ENCODE results near the gene XPNPEP1. TPM values are rescaled to one million over a fixed set of nuclear protein-coding genes. Genes with fewer than 3 reads are reported as not detected.

The XPNPEP1 gene
- total RNA-seq, 8 experiments from 2014 or later, result 51.0 to 121 (median 86.3) TPM

DNA sequence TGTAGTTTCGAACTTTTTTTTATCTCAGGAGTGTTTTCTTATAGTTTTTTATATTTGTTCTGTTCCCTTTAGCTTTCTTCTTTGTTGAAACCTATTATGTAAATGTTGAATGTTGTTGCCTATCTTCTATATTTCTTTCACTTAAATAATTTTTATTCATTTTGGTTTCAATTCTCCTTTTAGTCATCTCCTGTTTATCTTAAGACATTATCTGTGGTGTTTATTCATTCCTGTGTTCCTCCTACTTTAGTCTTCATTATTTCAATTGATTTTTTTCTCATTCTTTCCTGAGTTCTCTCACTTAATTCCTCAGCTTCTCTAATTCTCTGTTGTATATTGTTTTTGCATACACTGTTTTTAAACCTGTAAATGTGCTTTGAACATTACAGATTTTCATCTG, 64.1 kb downstream of the XPNPEP1 start:
- Histone ChIP-seq H3K27ac (no peak overlapping the region), H3K4me1 (replicated peaks in 1 of 2) (peaks cover 0 to 6% of the 10 kb centered on the region in 2 donors), H3K4me3 (no peak overlapping the region)
- WGBS, 10 experiments, result 60 to 100% (median 100%) methylated on average over 1 of the region's 1 CpG; no CpG with 5 or more reads in 1 of the 10 experiments
- in situ Hi-C loops (cut with MboI; ENCODE audit: low pct_unique_long_range_greater_than_20kb in 2 of 9, low sequenced_read_pairs in 9 of 9, unreplicated experiment in 9 of 9), result no loop called here
- ATAC-seq (replicated peaks in 6 of 8), result no peak

DNA sequence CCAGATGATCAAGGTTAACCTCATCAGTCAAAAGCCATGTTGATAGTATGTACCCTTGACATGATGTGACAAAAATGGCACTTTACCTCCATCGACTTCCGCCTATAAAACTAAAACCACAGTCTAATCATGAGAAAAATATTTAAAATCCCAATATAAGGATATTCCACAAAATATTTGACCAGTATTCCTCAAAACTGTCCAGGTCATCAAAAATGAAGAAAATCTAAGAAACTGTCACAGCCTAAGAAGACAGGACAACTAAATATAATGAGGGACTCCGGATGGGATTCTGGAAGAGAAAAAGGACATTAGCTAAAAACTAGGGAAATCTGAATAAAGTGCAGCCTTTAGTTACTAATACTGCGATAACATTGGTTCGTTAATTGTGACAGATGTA, 67.6 kb downstream of the XPNPEP1 start:
- no peak for ATAC-seq (replicated peaks in 6 of 8)
- 54 to 100% (median 90%) methylated on average over 3 to 5 of the region's 5 CpGs for WGBS, 10 experiments
- Histone ChIP-seq H3K4me3 (no peak overlapping the region), H3K4me1 (replicated peaks in 1 of 2) (peaks cover 0 to 3% of the 10 kb centered on the region in 2 donors), H3K27ac (no peak overlapping the region)
- in situ Hi-C loops (cut with MboI; ENCODE audit: low pct_unique_long_range_greater_than_20kb in 2 of 9, low sequenced_read_pairs in 9 of 9, unreplicated experiment in 9 of 9), result no loop called here

DNA sequence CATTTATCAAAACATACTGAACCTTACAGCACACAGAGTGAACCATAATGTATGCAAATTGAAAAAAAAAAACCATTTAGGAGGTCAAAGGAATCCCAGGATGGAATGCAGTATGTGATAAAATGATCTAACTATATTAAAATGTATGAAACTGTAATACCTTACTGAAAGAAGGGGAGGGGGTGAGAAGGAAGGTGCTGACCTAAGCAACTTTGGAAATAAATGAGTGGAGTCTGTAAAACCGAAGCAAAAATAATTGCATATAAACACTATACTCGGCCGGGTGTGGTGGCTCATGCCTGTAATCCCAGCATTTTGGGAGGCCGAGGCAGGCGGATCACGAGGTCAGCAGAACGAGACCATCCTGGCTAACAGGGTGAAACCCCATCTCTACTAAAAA, 69.4 kb downstream of the XPNPEP1 start:
- 59 to 100% (median 91%) methylated on average over 1 to 7 of the region's 7 CpGs; no CpG with 5 or more reads in 2 of the 10 experiments for WGBS, 10 experiments
- in situ Hi-C loops (cut with MboI; ENCODE audit: low pct_unique_long_range_greater_than_20kb in 2 of 9, low sequenced_read_pairs in 9 of 9, unreplicated experiment in 9 of 9), result no loop called here
- Histone ChIP-seq H3K4me3 (no peak overlapping the region), H3K27ac (no peak overlapping the region), H3K4me1 (replicated peaks in 1 of 2) (peaks cover 0 to 3% of the 10 kb centered on the region in 2 donors)
- peak in 2 of 8 experiments; percentile 21 to 34 for ATAC-seq (replicated peaks in 6 of 8)

DNA sequence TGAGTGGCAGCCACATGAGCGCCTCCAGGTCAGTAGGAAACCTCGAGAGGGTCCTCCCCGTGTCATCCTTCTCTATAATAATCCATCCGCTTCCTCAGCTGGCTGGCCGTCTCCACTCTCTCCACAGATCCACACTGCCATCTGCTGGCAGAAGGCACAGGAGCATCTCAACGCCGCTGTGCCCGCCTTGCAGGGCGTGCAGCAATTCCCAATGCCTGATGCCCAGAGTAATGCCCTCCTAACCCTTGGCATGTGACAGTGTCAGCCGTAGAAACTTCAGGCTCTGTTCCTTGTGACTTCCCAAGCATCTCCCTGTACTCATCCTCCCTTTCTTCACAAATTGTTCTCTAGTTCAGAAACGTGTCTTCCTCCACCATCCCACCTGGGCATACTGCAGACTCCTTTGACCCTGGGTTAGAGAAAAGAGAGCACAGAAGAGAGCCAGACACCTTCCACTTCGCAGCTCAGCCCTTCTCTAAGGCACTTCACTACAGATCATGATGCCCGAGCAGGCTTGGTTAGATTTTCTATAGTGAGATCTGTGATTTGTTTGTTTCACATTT, 70.8 kb downstream of the XPNPEP1 start:
- H3K4me3 ChIP-seq, result no peak overlapping the region
- ATAC-seq (replicated peaks in 6 of 8), result peak; percentile 94 to 99 (median 96)
- in situ Hi-C loops (cut with MboI; ENCODE audit: low pct_unique_long_range_greater_than_20kb in 2 of 9, low sequenced_read_pairs in 9 of 9, unreplicated experiment in 9 of 9), result no loop called here
- peaks cover 0 to 3% of the 10 kb centered on the region in 2 donors for H3K4me1 ChIP-seq (replicated peaks in 1 of 2)
- 0 to 44% (median 22%) methylated on average over 1 to 11 of the region's 13 CpGs; no CpG with 5 or more reads in 2 of the 10 experiments for WGBS, 10 experiments
- H3K27ac ChIP-seq, result no peak overlapping the region

DNA sequence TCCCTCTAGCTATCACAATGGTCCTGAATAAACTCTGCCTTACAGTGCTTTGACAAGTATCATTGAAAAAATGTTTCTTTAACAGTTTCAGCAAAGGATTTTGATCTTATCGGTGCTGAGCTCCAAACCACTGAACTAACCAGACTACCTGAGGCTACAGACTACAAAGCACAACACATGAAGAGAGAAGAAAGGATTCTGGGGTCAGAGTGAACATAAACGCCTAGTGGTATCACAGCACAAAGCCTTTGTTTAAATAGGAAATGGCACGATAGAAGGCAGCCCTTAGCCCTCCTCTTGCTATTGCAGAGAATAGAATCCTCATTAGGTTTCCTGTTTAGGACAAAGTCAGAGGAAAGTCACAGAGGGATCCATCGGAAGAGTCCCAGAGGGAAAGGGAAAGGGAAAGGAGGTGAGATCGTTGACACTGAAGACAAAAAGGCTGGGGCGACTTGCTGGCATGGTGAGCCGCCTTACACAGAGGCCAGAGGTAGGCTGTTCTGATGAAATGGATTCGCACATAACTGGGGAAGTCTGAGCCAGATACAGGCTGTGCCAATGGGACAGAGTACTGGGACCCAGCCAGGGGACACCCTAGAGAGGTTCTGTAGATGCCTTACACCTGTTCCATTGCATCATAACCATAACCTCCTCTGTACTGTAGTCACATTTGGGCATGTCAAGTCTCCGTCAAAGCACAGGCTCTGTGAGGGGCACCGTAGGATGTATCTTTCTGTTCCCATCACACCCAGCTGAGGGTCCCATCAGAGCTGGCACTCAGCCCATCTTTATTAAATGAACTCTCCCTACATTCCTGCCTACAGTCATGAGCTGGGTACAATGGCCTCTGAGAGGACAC, 71.5 kb downstream of the XPNPEP1 start:
- Histone ChIP-seq H3K4me1 (replicated peaks in 1 of 2) (peaks cover 0 to 3% of the 10 kb centered on the region in 2 donors), H3K27ac (no peak overlapping the region), H3K4me3 (no peak overlapping the region)
- 50 to 100% (median 87%) methylated on average over 1 to 8 of the region's 10 CpGs; no CpG with 5 or more reads in 1 of the 10 experiments for WGBS, 10 experiments
- ATAC-seq (replicated peaks in 6 of 8), result peak in 6 of 8 experiments; percentile 15 to 50 (median 42)
- in situ Hi-C loops (cut with MboI; ENCODE audit: low pct_unique_long_range_greater_than_20kb in 2 of 9, low sequenced_read_pairs in 9 of 9, unreplicated experiment in 9 of 9), result no loop called here

DNA sequence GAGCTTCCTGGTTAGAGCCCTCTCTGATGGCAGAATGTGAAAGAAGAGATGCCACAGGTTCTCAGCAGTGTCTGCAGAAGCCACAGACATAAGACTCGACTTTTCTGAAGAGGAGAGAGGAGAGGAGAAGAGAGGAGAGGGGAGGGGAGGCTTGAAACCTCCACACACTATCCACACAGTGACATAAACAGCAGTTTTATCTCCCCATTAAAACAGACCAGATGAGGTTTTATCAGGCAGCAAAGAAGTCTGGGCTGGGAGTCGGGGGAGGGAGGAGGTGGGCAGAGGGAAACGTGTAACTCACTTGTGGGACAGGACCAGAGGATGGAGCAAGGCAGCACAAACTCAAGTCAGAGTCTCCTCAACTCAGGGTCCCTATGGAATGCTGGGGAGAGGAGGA, 76.5 kb downstream of the XPNPEP1 start:
- no peak for ATAC-seq (replicated peaks in 6 of 8)
- H3K4me3 ChIP-seq, result no peak overlapping the region
- WGBS, 10 experiments, result 0 to 67% (median 38%) methylated on average over 1 to 3 of the region's 3 CpGs; no CpG with 5 or more reads in 5 of the 10 experiments
- in situ Hi-C loops (cut with MboI; ENCODE audit: low pct_unique_long_range_greater_than_20kb in 2 of 9, low sequenced_read_pairs in 9 of 9, unreplicated experiment in 9 of 9), result no loop called here
- no peaks in the 10 kb centered on the region for H3K4me1 ChIP-seq (replicated peaks in 1 of 2)
- H3K27ac ChIP-seq, result no peak overlapping the region

DNA sequence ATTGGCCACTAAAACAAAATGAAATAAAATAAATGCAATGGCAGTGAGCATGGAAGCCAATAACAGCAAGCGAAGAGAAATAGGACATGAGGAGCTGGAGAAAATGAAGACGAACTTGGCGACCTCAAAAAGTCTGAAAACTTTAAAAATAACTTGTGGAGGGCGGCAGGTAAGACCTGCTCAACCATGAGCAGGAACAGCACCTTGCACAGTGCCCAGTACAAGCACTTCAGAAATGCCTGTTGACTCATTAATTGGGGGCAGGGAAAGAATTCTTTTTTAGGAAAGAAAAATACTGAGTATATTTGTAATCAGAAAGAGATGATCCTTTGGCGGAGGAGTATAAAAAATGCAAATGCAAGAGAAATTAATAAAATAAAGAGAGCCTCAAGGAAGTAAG, 78.0 kb downstream of the XPNPEP1 start:
- Histone ChIP-seq H3K4me1 (replicated peaks in 1 of 2) (no peaks in the 10 kb centered on the region), H3K27ac (no peak overlapping the region), H3K4me3 (no peak overlapping the region)
- ATAC-seq (replicated peaks in 6 of 8), result no peak
- in situ Hi-C loops (cut with MboI; ENCODE audit: low pct_unique_long_range_greater_than_20kb in 2 of 9, low sequenced_read_pairs in 9 of 9, unreplicated experiment in 9 of 9), result no loop called here
- WGBS, 10 experiments, result 38 to 98% (median 88%) methylated on average over 2 to 5 of the region's 5 CpGs

DNA sequence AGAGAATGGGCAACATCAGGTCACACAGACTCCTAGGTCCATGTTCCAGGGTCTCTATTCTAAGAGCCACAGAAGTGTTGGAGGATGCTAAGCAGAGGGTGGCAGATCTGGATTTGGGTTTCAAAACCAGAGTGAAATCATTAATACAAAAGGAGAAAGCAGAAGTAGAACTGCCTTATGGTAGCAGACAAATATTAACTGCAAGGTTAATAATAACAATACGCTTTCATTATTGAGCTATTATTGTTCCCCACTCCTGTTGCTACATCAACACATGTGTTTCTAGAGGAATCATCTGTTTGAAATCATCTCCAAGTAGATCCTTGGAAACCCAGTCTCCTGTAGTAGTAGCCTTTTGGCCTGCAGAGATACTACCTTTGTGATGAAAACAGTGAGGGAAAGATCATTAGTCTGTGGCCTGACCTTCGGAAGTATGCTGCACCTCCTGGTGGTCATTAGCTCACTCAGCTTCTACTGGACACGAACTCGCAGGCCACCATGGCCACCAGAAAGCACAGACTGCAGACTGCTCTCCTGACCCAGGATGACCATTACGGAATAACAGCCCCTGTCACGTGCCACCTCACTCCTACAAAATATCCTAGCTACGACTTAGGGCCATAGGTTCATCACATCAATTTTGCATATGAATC, 84.6 kb downstream of the XPNPEP1 start:
- ATAC-seq (replicated peaks in 6 of 8), result no peak
- Histone ChIP-seq H3K4me1 (replicated peaks in 1 of 2) (no peaks in the 10 kb centered on the region), H3K27ac (no peak overlapping the region), H3K4me3 (no peak overlapping the region)
- in situ Hi-C loops (cut with MboI; ENCODE audit: low pct_unique_long_range_greater_than_20kb in 2 of 9, low sequenced_read_pairs in 9 of 9, unreplicated experiment in 9 of 9), result no loop called here
- WGBS, 10 experiments, result 38 to 100% (median 74%) methylated on average over 1 to 6 of the region's 7 CpGs; no CpG with 5 or more reads in 3 of the 10 experiments

DNA sequence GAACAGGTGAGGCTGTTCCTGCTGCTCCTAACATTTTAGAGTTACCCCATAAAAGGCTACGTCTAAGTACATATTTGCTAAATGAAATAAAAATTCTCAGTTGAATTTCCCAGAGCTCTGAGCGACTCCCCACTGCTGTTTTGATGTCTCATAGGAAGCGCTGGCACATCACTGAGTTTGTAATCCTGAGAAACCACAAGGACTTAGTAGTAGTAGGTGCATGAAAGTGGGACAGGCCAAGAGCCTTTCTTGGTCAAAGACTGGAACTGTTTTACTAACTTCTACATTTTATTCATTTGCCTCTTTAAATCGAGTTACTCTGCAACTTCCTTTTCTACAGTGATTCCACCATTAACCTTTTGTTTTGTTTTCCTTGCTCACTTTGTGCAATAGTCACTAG, 85.9 kb downstream of the XPNPEP1 start:
- H3K27ac ChIP-seq, result no peak overlapping the region
- H3K4me3 ChIP-seq, result no peak overlapping the region
- 4 to 100% (median 70%) methylated on average over 1 to 4 of the region's 4 CpGs for WGBS, 10 experiments
- in situ Hi-C loops (cut with MboI; ENCODE audit: low pct_unique_long_range_greater_than_20kb in 2 of 9, low sequenced_read_pairs in 9 of 9, unreplicated experiment in 9 of 9), result no loop called here
- H3K4me1 ChIP-seq (replicated peaks in 1 of 2), result no peaks in the 10 kb centered on the region
- ATAC-seq (replicated peaks in 6 of 8), result no peak

DNA sequence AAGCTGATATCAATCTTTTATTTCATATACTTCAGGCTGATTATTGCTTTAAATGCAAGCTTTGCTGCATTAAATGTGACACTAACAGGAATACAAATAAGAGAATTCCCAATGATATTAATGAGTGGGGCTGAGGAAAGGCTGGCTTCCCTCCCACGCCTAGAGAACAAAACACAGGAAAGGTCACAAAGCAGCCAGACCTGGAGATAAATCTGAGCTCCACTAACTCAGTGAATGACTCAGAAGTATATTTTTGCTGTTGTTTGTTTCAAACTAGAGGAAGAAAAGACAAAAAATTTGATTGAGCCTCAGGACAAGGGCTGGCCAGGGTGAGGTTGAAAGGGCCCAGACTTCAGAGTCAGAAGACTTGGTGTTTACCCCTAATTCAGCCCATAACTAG, 88.1 kb downstream of the XPNPEP1 start:
- Histone ChIP-seq H3K4me1 (replicated peaks in 1 of 2) (no peaks in the 10 kb centered on the region), H3K27ac (no peak overlapping the region), H3K4me3 (no peak overlapping the region)
- 0 to 100% (median 60%) methylated on average over 1 of the region's 1 CpG; no CpG with 5 or more reads in 1 of the 10 experiments for WGBS, 10 experiments
- in situ Hi-C loops (cut with MboI; ENCODE audit: low pct_unique_long_range_greater_than_20kb in 2 of 9, low sequenced_read_pairs in 9 of 9, unreplicated experiment in 9 of 9), result no loop called here
- ATAC-seq (replicated peaks in 6 of 8), result peak in 3 of 8 experiments; percentile 15 to 53 (median 24)

DNA sequence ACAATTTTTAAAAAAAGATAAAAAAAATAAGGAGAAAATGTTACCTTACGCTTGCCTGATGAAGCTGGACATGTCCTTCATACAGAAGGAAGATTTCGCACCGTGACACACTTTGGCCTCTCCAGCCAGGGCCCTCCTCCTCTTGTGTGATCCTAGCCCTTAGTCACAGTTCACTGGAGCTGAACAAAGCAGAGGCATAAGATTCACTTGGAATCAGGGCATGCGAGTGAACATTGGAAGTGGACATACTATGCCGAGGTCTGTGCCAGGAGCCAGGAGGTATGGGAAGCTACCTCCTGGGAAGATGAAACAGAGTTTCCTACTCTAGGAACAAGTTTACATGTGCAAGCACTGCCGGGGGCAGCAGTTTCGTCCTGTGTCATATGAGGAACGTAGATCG, 91.5 kb downstream of the XPNPEP1 start:
- no peak overlapping the region for H3K27ac ChIP-seq
- WGBS, 10 experiments, result 46 to 98% (median 88%) methylated on average over 3 to 8 of the region's 9 CpGs; no CpG with 5 or more reads in 3 of the 10 experiments
- no peaks in the 10 kb centered on the region for H3K4me1 ChIP-seq (replicated peaks in 1 of 2)
- in situ Hi-C loops (cut with MboI; ENCODE audit: low pct_unique_long_range_greater_than_20kb in 2 of 9, low sequenced_read_pairs in 9 of 9, unreplicated experiment in 9 of 9), result no loop called here
- ATAC-seq (replicated peaks in 6 of 8), result no peak
- H3K4me3 ChIP-seq, result no peak overlapping the region

DNA sequence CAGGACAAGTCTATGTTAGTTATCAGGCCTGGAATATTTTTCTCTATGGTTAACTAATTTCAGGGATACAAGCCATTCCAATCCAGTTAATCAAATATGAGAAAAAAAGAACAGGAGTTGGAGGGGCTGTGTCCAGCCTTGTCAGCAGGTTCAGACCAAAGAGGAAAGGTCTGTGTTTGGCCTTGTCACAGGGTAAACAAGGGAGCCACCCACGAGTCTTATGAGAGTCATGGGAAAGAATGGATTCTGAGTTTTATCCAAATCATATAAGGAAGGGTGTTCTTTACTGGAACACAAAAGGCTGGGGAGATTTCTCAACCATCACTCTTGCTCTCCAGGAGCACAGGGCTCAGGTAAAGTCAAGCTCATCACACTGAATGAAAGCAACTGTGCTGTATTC, 99.1 kb downstream of the XPNPEP1 start:
- no peak overlapping the region for H3K27ac ChIP-seq
- in situ Hi-C loops (cut with MboI; ENCODE audit: low pct_unique_long_range_greater_than_20kb in 2 of 9, low sequenced_read_pairs in 9 of 9, unreplicated experiment in 9 of 9), result no loop called here
- no peak overlapping the region for H3K4me3 ChIP-seq
- peaks cover 0 to 4% of the 10 kb centered on the region in 2 donors for H3K4me1 ChIP-seq (replicated peaks in 1 of 2)
- no peak for ATAC-seq (replicated peaks in 6 of 8)
- 0 to 71% (median 30%) methylated on average over 1 of the region's 1 CpG; no CpG with 5 or more reads in 2 of the 10 experiments for WGBS, 10 experiments

DNA sequence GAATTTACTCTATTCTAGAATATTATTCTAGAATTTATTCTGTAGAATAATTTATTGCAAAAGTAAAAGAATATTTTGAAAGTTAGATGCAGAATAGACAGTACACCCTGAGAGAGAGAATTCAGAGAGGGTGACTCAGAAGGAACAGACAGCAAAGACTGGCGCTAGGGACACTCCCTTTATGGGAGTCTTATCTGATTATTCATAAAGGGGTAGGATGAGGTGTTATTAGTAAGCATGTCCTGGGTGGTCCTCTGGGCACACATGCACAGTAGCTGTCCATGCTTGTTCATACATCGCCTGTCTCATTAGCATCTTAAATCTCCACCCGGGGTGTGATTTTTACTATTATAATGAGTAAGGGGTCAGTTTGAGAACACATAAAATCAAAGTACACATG, 100.1 kb downstream of the XPNPEP1 start:
- 8 to 100% (median 53%) methylated on average over 1 to 3 of the region's 3 CpGs; no CpG with 5 or more reads in 2 of the 10 experiments for WGBS, 10 experiments
- H3K4me1 ChIP-seq (replicated peaks in 1 of 2), result peaks cover 0 to 4% of the 10 kb centered on the region in 2 donors
- no peak overlapping the region for H3K4me3 ChIP-seq
- in situ Hi-C loops (cut with MboI; ENCODE audit: low pct_unique_long_range_greater_than_20kb in 2 of 9, low sequenced_read_pairs in 9 of 9, unreplicated experiment in 9 of 9), result no loop called here
- peak in 3 of 8 experiments; percentile 52 to 100 (median 99) for ATAC-seq (replicated peaks in 6 of 8)
- no peak overlapping the region for H3K27ac ChIP-seq
